ENCODE results near the gene IL1RL2.

IL1RL2 gene

GRCh38 chr2:102159295-102159694, 27.5 kb upstream of the IL1RL2 start:
- no peak for DNase-seq

GRCh38 chr2:102166189-102166845, 20.5 kb upstream of the IL1RL2 start:
- DNase-seq: peak in 1 of 2 experiments; percentile 3

GRCh38 chr2:102168026-102168771, 18.6 kb upstream of the IL1RL2 start:
- no peak for DNase-seq

- no peak for DNase-seq
Observed at GRCh38 chr2:102171946-102172345, 14.9 kb upstream of the IL1RL2 start.

- no peak for DNase-seq
Observed at GRCh38 chr2:102172745-102173144, 14.1 kb upstream of the IL1RL2 start.

GRCh38 chr2:102176172-102176571, 10.7 kb upstream of the IL1RL2 start:
- no peak for DNase-seq

- no peak for DNase-seq
Observed at GRCh38 chr2:102177814-102178478, 8.9 kb upstream of the IL1RL2 start.

- DNase-seq: no peak
Observed at GRCh38 chr2:102179061-102179460, 7.8 kb upstream of the IL1RL2 start.

GRCh38 chr2:102179788-102180686, 6.8 kb upstream of the IL1RL2 start:
- no peak for DNase-seq

- no peak for DNase-seq
Observed at GRCh38 chr2:102180687-102180999, 6.2 kb upstream of the IL1RL2 start.

- no peak for DNase-seq
Observed at GRCh38 chr2:102181376-102181775, 5.4 kb upstream of the IL1RL2 start.

- DNase-seq: no peak
Observed at GRCh38 chr2:102181919-102182635, 4.7 kb upstream of the IL1RL2 start.

- no peak for DNase-seq
Observed at GRCh38 chr2:102184018-102184417, 2.8 kb upstream of the IL1RL2 start.

GRCh38 chr2:102184568-102184967, 2.3 kb upstream of the IL1RL2 start:
- no peak for DNase-seq

- no peak for DNase-seq
Observed at GRCh38 chr2:102185347-102185746, 1.5 kb upstream of the IL1RL2 start.

GRCh38 chr2:102187496-102188150, 800 bp downstream of the IL1RL2 start:
- no peak for DNase-seq

- no peak for DNase-seq
Observed at GRCh38 chr2:102190430-102191107, 3.7 kb downstream of the IL1RL2 start.

- no peak for DNase-seq
Observed at GRCh38 chr2:102191501-102191900, 4.7 kb downstream of the IL1RL2 start.

GRCh38 chr2:102193074-102193473, 6.3 kb downstream of the IL1RL2 start:
- no peak for DNase-seq

- no peak for DNase-seq
Observed at GRCh38 chr2:102194609-102195268, 7.9 kb downstream of the IL1RL2 start.
